SK-N-MC (cell line): ENCODE data around the gene SLC9A3.

Experiments
- EZH2 ChIP-seq: fragments of 200-600 bp; sonication (generic); IDR thresholded peaks from one replicate; pipeline ENCODE4 v1.6.1; 2017; ENCODE audit warnings: antibody characterized with exemption
- FOXP2 ChIP-seq: optimal IDR thresholded peaks from 2 replicates; pipeline ENCODE3; 2011; ENCODE audit warnings: mild to moderate bottlenecking, moderate library complexity; ENCODE audit not compliant: insufficient read depth; ENCODE audit errors: extremely low read length, control extremely low read depth
- POLR2AphosphoS5 ChIP-seq: IDR thresholded peaks from 2 replicates; pipeline ENCODE4 v1.6.1; 2012; ENCODE audit warnings: mild to moderate bottlenecking, low read depth, low read length, borderline replicate concordance

GRCh38 chr5:462051-462481, 62.2 kb downstream of the SLC9A3 start:
- TF ChIP-seq EZH2 (no peak), POLR2AphosphoS5 (no peak), FOXP2 (no peak)
